ENCODE results near the gene ARHGAP18. TPM values are rescaled to one million over a fixed set of nuclear protein-coding genes. Genes with fewer than 3 reads are reported as not detected.

ARHGAP18 gene
- total RNA-seq, 1 donor from 2014 or later = 7.9 TPM

- no peak overlapping the region for H3K4me3 Mint-ChIP-seq (ENCODE audit: unreplicated experiment)
- H3K9me3 Mint-ChIP-seq (ENCODE audit: unreplicated experiment) = peaks cover 7% of the 10 kb centered on the region
- no peak overlapping the region for H3K27ac Mint-ChIP-seq (ENCODE audit: unreplicated experiment)
- no peaks in the 10 kb centered on the region for H3K4me1 Mint-ChIP-seq (ENCODE audit: low read depth, unreplicated experiment)
- no peaks in the 10 kb centered on the region for H3K27me3 Mint-ChIP-seq (ENCODE audit: unreplicated experiment)
- peak; percentile 70 for TF ChIP-seq CTCF (IDR thresholded peaks at IDR 0.05; ENCODE audit: partially characterized antibody, unreplicated experiment)
- peak; percentile 61 for DNase-seq
- H3K36me3 Mint-ChIP-seq (ENCODE audit: unreplicated experiment) = no peaks in the 10 kb centered on the region
Observed at GRCh38 chr6:129567374-129567773, 142.6 kb downstream of the ARHGAP18 start.

DNA sequence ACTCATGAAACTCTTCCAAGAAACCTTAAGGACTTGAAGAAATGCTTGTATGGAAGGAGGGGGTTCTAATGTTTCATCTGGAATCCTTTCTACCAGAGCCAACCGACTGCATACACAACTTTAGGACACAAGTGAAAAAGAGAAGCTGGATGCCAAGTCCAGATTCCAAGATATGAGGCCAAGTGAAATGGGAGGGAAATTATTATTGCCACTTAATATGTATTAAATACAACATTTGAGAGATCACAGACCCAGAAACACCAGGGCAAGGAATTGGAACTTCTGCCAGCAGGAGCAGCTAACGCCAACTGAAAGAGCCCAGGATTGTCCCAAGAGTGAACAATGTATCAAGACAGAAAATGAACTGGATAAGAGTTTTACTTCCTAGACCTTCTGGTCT is 144.2 kb downstream of the ARHGAP18 start:
- Mint-ChIP-seq H3K27me3 (ENCODE audit: unreplicated experiment) (no peaks in the 10 kb centered on the region), H3K4me3 (ENCODE audit: unreplicated experiment) (no peak overlapping the region), H3K36me3 (ENCODE audit: unreplicated experiment) (no peaks in the 10 kb centered on the region), H3K27ac (ENCODE audit: unreplicated experiment) (no peak overlapping the region), H3K4me1 (ENCODE audit: low read depth, unreplicated experiment) (no peaks in the 10 kb centered on the region), H3K9me3 (ENCODE audit: unreplicated experiment) (peaks cover 3% of the 10 kb centered on the region)
- no peak for TF ChIP-seq CTCF (IDR thresholded peaks at IDR 0.05; ENCODE audit: partially characterized antibody, unreplicated experiment)
- DNase-seq = no peak

DNA sequence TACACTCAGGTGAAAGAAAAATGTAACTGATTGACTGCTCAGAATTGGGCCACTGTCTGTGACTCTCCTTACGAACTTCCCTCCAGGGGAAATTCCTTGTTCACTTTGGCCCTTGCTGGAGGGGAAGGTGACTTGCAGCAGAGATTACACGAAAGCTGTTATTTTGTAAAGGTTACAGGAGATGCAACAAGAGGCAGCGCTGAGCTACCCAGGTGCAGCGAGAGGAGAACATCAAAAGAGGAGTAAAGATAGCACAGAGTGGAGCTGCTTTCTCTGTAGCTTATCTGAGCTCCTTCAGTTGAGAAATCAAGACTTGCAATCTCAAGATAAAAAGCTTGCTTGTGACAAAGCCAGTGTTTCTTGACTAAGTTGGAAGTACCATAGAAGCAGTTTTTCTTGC is 144.6 kb downstream of the ARHGAP18 start:
- DNase-seq = no peak
- no peaks in the 10 kb centered on the region for H3K36me3 Mint-ChIP-seq (ENCODE audit: unreplicated experiment)
- H3K9me3 Mint-ChIP-seq (ENCODE audit: unreplicated experiment) = peaks cover under 1% of the 10 kb centered on the region
- no peak overlapping the region for H3K27ac Mint-ChIP-seq (ENCODE audit: unreplicated experiment)
- TF ChIP-seq CTCF (IDR thresholded peaks at IDR 0.05; ENCODE audit: partially characterized antibody, unreplicated experiment) = no peak
- no peaks in the 10 kb centered on the region for H3K4me1 Mint-ChIP-seq (ENCODE audit: low read depth, unreplicated experiment)
- H3K4me3 Mint-ChIP-seq (ENCODE audit: unreplicated experiment) = no peak overlapping the region
- H3K27me3 Mint-ChIP-seq (ENCODE audit: unreplicated experiment) = no peaks in the 10 kb centered on the region

- Mint-ChIP-seq H3K36me3 (ENCODE audit: unreplicated experiment) (no peaks in the 10 kb centered on the region), H3K4me1 (ENCODE audit: low read depth, unreplicated experiment) (no peaks in the 10 kb centered on the region), H3K27ac (ENCODE audit: unreplicated experiment) (no peak overlapping the region), H3K9me3 (ENCODE audit: unreplicated experiment) (no peaks in the 10 kb centered on the region), H3K27me3 (ENCODE audit: unreplicated experiment) (no peaks in the 10 kb centered on the region), H3K4me3 (ENCODE audit: unreplicated experiment) (no peak overlapping the region)
- TF ChIP-seq CTCF (IDR thresholded peaks at IDR 0.05; ENCODE audit: partially characterized antibody, unreplicated experiment) = no peak
- DNase-seq = no peak
Observed at GRCh38 chr6:129558248-129558647, 151.7 kb downstream of the ARHGAP18 start.

GRCh38 chr6:129555206-129555832 is 154.7 kb downstream of the ARHGAP18 start:
- Mint-ChIP-seq H3K36me3 (ENCODE audit: unreplicated experiment) (no peaks in the 10 kb centered on the region), H3K27ac (ENCODE audit: unreplicated experiment) (no peak overlapping the region), H3K4me1 (ENCODE audit: low read depth, unreplicated experiment) (no peaks in the 10 kb centered on the region), H3K9me3 (ENCODE audit: unreplicated experiment) (no peaks in the 10 kb centered on the region), H3K27me3 (ENCODE audit: unreplicated experiment) (no peaks in the 10 kb centered on the region), H3K4me3 (ENCODE audit: unreplicated experiment) (no peak overlapping the region)
- TF ChIP-seq CTCF (IDR thresholded peaks at IDR 0.05; ENCODE audit: partially characterized antibody, unreplicated experiment) = no peak
- no peak for DNase-seq
